NCI-H2029 treated with DMSO at 0.1 percent for 48 hours (cell line): Measurements from ENCODE around the gene AGPS.
"Not testable (repeated sequence)": the region's sequence is repeated elsewhere in the genome, so short reads cannot be mapped to it uniquely, and the experiment has no call there.

ENCODE experiments used
- DNase-seq: peaks from one replicate; lab custom pipeline; 2025; lab: John Stamatoyannopoulos, UW

AGPS gene

DNA sequence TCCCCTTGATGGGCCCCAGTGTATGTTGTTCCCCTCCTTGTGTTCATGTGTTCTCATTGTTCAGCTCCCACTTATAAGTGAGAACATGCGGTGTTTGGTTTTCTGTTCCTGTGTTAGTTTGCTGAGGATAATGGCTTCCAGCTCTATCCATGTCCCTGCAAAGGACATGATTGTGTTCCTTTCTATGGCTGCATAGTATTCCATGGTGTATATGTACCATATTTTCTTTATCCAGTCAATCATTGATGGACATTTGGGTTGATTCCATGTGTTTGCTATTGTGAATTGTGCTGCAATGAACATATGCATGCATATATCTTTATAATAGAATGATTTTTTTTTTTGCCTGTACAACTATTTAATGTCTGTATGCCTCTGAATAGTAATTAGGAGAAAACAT is 31.5 kb downstream of the AGPS start:
- DNase-seq, result not testable (repeated sequence)

DNA sequence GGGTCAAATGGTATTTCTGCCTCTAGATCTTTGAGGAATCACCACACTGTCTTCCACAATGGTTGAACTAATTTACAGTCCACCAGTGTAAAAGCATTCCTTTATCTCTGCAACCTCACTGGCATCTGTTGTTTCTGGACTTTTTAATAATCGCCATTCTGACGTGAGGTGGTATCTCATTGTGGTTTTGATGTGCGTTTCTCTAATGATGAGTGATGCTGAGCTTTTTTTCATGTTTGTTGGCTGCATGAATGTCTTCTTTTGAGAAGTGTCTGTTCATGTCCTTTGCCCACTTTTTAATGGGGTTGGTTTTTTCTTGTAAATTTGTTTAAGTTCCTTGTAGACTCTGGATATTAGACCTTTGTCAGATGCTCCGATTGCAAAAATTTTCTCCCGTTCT is 32.0 kb downstream of the AGPS start:
- not testable (repeated sequence) for DNase-seq

DNA sequence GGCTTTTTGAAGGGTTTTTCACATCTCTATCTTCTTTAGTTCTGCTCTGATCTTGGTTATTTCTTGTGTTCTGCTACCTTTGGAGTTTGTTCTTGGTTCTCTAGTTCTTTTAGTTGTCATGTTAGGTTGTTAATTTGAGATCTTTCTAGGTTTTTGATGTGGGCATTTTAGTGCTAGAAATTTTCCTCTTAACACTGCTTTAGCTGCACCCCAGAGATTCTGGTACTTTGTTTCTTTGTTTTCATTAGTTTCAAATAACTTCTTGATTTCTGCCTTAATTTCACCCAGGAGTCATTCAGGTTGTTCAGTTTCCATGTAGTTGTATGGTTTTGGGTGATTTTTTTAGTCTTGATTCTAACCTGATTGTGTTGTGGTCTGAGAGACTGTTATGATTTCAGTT is 34.7 kb downstream of the AGPS start:
- no peak for DNase-seq

DNA sequence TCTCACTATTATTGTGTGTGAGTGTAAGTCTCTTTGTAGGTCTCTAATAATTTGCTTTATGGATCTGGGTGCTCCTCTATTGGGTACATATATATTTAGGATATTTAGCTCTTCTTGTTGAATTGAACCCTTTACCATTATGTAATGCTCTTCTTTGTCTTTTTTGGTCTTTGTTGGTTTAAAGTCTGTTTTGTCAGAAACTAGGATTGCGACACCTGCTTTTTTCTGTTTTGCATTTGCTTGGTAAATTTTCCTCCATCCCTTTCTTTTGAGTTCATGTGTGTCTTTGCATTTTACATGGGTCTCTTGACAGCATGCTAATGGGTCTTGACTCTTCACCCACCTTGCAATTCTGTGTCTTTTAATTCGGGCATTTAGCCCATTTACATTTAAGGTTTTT is 35.4 kb downstream of the AGPS start:
- DNase-seq, result not testable (repeated sequence)

DNA sequence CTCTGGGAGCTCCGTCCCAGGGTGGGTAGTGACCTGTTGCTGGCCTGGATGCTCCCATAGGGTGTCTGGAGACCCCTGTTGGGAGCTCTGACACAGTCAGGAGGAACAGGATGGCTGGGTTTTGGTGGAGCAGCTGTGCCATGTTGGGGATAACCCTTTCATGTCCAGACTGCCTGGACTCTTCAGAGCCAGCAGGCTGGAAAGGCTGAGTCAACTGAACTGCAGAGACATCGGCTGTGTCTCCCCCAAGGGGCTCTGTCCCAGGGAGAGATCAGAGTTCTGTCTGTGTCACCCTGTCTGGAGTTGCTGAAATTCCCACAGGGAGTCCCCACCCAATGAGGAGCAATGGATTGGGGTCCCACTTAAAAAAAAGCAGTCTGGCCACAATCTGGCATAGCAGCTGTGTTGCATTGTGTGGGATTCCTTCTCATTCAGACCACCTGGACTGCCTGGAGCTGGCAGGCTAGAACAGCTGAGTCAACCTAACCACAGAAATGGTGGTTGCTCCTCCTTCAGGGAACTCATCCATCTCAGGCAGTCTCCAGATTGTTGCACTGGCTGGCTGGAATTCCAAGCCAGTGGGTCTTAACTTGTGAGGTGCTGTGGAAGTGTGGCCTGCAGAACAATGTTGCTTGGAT is 37.2 kb downstream of the AGPS start:
- DNase-seq, result no peak

DNA sequence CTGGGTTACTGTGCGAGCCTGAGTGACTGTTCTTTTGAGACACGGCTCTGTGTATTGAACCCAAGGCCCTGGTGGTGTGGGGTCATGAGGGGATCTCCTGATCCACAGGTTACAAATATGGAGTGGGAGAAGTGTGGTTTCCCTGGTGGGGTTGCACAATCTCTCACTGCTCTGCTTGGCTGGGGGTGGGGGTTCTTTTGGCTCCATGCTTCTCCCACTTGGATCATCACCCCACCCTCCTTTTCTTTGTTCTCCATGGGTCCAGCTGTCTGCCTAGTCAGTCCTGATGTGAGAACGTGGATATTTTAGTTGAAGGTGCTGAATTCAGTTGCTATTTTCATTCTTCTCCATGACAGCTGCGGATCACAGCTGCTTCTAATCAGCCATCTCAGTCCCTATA is 37.8 kb downstream of the AGPS start:
- no peak for DNase-seq

DNA sequence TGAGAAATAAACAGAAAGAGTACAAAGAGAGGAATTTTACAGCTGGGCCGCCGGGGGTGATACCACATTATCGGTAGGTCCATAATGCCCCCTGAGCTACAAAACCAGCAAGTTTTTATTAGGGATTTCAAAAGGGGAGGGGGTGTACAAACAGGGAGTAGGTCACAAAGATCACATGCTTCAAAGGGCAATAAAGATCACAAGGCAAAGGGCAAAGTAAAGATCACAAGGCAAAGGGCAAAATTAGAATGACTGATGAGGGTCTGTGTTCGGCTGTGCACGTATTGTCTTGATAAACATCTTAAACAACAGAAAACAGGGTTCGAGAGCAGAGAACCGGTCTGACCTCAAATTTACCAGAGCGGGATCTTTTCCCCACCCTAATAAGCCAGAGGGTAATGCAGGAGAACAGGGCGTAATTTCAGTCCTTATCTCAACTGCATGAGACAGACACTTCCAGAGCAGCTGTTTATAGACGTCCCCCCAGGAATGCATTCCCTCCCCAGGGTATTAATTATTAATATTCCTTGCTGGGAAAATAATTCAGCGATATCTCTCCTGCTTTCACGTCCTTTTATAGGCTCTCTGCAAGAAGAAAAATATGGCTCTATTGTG is 38.6 kb downstream of the AGPS start:
- not testable (repeated sequence) for DNase-seq

DNA sequence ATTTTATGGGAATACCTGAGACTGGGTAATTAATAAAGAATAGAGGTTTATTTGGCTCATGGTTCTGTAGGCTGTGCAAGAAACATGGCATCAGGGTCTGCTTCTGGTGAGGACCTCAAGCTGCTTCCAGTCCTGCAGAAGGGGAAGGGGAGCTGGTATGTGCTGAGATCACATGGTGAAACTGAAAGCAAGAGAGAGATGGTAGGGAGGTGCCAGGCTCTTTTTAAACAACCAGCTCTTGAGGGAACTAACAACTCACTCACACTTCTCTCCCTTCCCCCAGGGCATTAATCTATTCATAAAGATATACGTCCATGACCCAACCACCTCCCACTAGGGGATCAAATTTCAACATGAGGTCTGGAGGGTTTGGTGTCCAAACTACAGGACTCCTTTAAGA is 40.1 kb downstream of the AGPS start:
- DNase-seq, result no peak

DNA sequence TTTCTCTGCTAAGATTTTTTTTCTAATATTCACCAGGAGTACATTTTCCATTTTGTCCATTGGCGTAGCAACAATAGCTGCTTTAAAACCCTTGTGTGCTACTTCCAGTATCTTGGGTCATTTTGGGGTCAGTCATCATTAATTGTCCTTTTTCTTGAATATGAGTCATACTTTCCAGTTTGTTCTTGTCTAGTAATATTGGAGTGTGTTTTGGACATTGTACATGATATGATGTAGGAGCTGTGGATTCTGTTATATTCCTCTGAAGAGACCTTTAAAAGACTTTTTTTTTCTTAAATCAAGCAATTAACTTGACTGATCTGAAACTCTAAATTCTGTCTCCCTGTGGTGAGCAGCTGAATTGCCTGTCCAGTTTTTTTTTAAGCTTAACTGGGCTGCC is 40.8 kb downstream of the AGPS start:
- DNase-seq, result no peak

DNA sequence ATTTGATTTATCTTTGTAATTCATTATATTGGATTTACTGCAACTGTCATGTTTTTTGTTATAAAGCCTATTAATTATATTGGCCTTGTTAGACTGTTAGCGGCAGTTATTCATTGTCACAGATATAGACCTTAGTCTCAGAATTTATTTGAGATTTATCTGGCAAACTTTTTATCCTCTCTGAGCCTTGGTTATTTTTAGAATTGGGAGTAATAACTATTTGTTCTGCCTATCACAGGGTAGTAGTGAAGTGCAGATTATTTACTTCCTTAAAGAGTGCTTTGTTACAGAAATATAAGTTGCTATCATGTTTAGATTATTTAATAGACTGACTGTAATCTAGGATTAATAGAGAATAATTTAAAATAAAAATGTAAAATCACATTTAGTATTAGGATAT is 41.9 kb downstream of the AGPS start:
- DNase-seq, result no peak

DNA sequence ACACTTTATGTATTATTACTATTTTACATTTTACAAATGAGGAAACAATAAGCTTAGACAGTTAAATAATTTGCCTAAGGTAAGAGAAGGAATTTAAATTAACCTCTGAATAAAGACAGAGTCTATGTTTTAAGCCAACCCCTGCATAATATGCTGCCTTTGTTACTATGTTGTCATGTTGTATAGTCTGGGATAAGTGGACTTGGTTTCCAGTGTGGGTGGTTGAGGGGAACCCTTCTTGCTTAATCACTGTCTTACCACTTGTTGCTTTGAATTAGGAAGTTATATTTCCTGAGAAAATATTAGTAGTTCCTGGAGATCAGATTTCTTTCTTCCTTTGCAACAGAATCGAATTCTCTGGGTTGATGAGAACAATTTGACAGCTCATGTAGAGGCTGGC is 52.6 kb downstream of the AGPS start:
- no peak for DNase-seq

DNA sequence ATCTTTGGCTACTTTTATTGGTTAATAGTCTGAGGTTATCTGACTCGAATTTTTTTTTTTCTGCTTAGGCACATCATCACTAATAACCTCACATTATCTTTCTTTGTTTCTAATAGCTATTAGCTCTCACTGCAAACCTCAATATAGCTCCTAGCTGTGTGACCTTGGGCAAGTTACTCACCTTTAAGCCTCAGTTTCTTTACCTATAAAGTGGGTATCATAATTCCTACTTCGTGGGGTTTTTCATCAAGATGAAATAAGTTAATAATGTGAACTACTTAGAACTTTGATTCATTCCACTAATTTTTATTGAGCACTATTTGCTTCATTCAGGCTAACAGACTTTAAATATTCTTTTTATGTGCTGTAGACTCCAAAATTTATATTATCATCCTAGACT is 55.5 kb downstream of the AGPS start:
- no peak for DNase-seq

DNA sequence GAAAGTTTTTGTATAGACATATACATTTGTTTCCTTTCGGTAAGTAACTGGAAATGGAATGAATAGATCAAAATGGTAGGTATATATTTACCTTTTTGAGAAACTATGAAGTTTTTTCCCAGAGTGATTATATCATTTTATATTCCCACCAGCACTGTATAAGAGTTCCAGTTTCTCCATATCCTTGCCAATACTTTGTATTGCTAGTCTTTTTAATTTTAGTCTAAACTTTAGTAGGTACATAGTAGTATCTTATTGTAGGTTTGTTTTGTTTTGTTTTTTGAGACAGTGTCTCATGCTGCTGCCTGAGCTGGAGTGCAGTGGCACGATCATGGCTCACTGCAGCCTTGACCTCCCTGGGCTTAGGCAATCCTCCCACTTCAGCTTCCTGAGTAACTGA is 56.6 kb downstream of the AGPS start:
- DNase-seq, result no peak

DNA sequence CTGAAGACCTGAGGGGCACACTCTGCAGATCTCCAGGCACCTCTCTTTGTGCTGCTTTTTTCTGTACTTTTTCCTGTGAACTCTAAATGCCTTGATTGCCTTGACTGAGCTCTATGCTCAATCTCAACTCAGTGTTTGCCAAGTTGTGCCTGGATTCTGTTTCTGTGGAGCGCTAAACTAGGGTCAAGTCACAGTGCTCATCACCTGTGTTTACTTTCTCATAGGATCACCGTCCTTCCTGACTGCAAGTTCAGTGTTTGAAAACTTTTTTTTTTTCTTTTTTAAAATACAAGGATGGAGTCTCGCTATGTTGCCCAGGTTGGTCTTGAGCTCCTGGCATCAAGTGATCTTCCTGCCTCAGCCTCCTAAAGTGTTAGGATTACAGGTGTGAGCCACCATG is 62.6 kb downstream of the AGPS start:
- no peak for DNase-seq

DNA sequence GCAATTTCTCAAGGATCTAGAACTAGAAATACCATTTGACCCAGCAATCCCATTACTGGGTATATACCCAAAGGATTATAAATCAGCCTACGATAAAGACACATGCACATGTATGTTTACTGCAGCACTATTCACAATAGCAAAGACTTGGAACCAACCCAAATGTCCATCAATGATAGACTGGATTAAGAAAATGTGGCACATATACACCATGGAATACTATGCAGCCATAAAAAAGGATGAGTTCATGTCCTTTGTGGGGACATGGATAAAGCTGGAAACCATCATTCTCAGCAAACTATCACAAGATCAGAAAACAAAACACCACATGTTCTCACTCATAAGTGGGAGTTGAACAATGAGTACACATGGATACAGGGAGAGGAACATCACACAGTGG is 67.2 kb downstream of the AGPS start:
- DNase-seq, result not testable (repeated sequence)

DNA sequence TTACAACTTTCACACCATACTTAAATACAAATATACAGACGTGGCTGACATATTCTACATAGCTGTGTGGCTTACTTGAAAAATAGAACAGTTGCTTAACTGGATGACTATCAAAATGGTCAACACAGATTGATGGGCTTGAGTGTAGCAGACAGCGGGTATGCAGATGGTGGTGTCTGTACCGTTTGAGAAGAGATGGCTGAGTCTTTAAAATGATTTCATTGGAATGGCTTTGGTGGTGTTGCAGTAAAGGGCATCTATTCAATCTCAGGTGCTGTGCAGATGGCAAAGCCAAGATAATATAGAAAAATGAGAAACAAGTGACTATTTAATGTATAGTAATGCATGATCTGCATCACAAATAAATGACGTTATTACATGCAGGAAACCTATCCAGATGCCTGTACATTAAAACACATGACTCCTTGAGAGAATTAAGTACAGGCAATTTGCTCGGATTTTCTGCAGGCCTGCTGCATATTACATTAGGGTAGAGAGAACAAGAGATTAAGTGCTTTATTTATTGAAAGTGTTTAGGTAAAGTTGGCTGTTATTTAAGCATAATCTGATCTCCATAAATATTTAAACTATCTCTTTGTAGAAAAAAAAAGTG is 68.5 kb downstream of the AGPS start:
- DNase-seq, result no peak

DNA sequence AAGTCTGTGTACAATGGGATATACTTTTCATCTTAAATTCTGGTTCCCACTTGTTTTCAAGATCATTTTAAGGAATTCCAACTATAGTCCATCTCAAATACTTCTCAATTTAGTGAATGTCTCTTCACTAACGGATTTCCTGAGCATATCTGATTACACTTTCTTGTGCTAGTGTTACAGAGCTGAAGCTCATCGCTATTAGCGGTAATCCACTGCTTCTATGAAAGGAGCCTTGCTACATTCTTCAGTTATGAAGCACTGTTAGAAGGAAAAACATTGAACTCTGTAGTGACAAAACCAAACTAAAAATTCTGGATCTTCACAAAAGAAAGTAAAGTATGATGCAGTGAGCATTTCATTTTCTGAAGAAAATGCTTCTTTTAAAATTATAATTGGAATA is 72.0 kb downstream of the AGPS start:
- DNase-seq, result no peak

DNA sequence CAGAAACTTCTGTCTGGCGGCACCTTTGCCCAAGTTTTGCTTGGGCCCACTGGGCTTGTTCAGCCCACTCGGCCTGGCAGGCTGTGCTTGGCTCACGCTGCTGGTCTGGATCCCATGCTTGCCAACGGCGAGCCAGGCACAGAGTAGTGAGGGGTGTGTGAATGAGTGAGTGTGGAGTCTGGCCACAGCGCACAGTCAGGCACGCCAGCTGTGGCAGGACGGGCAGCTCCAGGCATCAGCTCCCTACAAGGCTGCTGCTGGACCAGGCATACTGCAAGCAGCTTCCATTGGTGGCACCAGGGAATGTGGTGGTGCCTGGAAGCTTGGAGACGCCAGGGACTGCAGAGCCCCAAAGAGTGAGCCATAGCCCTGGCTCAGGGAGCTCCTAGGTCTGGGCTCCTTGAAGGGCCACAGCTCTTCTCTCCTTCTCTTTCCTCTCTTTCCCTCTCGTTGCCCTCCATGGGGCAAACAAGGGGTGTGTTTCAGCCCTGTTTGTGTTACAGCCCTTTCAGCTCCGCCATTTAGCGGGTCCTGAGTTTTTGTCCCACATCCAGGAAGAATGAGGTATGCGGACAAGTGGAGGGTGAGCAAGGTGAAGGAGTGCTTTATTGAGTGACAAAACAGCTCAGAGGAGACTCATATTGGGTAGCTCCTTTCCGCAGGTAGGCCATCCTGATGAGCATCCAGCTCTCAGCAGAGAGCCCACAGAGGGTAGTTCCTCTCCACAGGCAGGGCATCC is 73.0 kb downstream of the AGPS start:
- no peak for DNase-seq

DNA sequence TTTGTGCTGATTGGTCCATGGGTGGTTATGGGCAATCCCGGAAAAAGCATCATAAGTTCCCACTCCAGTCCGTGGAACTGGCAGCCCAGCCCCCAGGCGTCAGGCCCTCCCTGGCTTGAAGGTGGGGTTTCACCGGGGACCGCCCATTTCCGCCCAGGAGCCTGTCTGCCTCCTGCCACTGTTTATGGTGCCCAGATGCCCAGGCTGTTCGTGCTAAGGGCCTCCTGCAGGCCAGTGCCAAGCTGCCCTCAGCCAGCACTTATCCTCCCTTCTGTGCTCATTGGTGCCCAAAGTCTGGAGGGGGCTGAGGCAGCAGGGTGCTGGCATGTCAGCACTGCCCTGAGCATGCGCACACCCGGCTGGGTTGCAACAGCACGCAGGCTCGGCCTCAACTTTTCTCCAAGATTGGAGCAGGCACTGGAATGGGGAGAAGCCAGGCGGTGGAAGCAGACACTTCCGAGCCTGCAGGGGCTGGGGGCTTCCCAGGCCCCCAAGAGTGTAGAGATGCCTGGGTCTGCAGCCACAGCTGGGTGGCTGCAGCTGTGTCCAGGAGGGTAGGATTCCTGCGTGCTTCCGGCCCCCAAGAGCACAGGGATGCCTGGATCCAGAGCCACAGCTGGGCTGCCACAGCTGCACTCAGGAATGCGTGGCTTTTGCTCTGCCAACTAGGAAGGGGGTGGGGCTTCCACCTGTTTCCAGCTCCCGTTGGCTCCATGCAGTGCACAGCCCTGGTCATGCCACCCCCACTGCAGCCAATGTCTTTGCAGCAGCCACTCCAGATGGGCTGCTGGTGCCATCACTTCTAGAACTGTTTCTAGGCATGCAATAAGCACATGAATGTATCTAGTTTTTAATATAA is 74.0 kb downstream of the AGPS start:
- no peak for DNase-seq

DNA sequence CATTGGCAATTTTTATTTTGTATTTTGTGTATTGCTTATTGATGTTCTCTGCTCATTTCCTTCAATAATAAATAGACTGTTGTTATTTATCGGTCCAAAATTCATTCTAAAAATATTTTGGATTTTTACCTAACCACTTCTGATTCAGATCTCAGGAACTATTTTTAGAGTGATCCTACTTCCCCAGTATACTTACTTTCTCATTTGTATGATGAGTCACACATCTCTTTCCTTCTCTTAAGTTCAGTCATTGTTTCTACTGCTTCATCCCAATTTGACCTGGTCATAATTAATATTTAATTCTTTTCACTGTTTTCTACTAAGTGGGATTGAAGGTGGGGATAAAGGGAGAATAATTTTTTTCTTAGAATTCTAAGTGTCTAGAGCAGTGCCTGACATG is 75.1 kb downstream of the AGPS start:
- DNase-seq, result no peak

DNA sequence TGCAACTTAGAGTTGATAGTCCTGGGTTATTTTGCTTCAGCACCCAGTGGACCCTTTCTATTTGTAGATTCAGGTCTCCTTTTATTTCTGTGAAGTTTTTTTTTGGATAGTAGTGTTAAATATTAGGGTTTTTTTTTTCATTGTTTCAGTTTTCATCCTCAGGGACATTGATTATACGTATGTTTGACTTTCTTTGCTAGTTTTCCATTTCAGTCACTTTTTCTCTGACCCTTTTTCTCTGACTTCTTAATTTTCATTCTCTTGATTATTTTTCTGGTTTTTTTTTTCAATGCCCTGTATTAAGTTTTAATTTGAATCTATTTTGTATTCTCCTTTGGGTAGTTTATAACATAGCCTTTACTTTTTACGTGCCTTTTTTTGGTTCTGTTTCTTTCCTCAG is 79.4 kb downstream of the AGPS start:
- DNase-seq, result no peak

DNA sequence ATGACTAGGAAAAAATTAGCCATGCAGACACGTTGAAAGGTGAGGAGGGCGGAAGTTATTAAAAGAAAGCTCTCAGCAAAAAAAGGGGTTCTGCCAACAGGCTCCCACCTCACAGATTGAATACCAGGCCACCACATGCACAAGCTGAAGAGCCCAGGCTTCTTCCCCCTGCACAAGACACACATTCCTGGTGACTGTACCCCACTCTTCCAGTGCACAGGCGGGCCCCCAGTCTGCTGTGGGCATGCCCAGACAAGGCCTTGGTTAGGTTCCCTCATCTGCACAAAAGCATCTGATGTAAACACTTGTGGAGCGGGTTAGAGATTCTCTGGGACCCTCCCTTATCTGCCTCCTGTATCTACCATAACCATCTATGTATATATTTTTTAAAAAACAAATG is 81.7 kb downstream of the AGPS start:
- DNase-seq, result no peak
